ENCODE measurements around the gene GNG2. TPM values are rescaled to one million over a fixed set of nuclear protein-coding genes. Genes with fewer than 3 reads are reported as not detected.
A peak's percentile ranks its signal among the peaks of the same experiment; 100 is the strongest.

The GNG2 gene
- polyA plus RNA-seq, 4 donors = 2.9 to 18.3 (median 12.4) TPM

DNA sequence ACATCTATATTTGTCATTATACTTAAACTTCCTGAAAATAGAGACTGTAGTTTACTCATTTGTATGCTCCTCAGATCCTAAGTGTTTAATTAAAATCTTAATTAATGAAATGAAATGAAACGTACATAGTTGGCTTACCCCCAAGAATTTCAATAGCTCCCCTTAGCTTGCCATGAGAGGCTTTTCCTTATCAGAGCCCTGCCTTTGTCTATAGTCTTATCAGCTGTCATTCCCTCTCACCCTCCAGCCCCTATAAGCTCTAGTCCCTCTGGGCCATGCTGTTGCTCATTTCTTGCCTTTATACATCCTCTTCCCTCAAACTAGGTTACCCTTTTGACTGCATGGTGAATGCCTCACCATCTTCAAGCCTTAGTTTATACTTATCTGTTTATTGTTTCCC lies 127.8 kb downstream of the GNG2 start:
- DNase-seq = no peak
- 50 to 69% (median 58%) methylated on average over 1 of the region's 1 CpG for WGBS, 3 donors
- Histone ChIP-seq H3K9me3 (ENCODE audit: control insufficient read depth in 2 of 2, insufficient read depth in 1 of 2, low read depth in 1 of 2, low read length in 1 of 2) (no peaks in the 10 kb centered on the region), H3K27me3 (ENCODE audit: control insufficient read depth in 3 of 3, insufficient read depth in 3 of 3, low read length in 3 of 3) (no peaks in the 10 kb centered on the region), H3K4me3 (ENCODE audit: low read depth in 1 of 3, low read length in 3 of 3) (peak overlapping the region in 1 of 3 donors; percentile 93), H3K36me3 (ENCODE audit: control insufficient read depth in 3 of 3, insufficient read depth in 2 of 3, low read depth in 1 of 3, low read length in 3 of 3) (peaks cover 0 to 8% (median 3%) of the 10 kb centered on the region in 3 donors), H3K4me1 (ENCODE audit: control insufficient read depth in 3 of 3, insufficient read depth in 2 of 3, low read depth in 1 of 3, low read length in 2 of 3) (peaks cover 0 to 10% (median 8%) of the 10 kb centered on the region in 3 donors), H3K27ac (ENCODE audit: low read depth in 1 of 3, low read length in 2 of 3) (no peak overlapping the region)
- no peak for FAIRE-seq

DNA sequence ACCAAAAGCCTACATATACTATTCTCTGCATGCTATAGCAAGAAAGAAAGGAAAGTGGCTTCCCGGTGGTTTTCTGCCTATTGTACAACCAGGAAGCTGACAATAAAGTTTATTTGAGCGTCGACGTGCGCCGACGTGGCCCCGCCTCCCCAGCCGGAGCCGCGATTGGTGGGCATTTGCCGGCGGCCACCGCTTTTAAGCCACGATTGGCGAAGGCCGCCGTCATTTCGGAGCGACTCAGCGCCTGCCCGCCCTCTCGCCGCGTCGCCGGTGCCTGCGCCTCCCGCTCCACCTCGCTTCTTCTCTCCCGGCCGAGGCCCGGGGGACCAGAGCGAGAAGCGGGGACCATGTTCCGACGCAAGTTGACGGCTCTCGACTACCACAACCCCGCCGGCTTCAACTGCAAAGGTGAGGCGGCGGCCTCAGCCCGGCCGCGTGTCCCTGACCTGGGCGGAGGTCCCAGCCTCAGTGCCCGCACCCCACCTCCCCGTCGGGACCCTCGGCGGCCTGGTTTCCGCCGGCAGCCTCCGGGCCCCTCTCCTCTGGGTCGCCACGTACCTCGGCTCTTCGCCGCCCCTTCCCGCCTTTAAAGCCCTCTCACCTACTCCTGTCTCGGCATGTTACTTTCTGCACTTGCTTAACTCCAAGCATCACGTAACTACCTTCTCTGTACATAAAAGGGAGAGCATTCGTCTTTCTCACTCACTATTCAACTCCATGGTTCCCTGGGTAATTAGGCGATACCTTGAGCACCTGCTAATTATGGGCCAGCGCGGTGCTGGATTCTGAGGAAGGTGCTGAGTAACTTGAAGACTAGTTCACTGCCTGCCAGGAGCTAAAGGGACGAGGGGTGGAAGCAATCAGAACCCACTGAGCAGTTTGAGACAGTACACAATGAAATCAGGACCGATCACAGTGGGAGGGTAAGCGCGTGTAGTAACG lies 129.2 kb downstream of the GNG2 start, which contains the start of gene RTRAF:
Gene RTRAF, plus strand, starts transcription at position 254 of the 942 bp plus-strand sequence. Its CDS starts 94 bp downstream, at position 348.
- Histone ChIP-seq H3K36me3 (ENCODE audit: control insufficient read depth in 3 of 3, insufficient read depth in 2 of 3, low read depth in 1 of 3, low read length in 3 of 3) (peaks cover 2 to 8% (median 3%) of the 10 kb centered on the region in 3 donors), H3K27ac (ENCODE audit: low read depth in 1 of 3, low read length in 2 of 3) (peak within 1 kb of the TSS; percentile 78 to 92 (median 89)), H3K4me3 (ENCODE audit: low read depth in 1 of 3, low read length in 3 of 3) (peak within 1 kb of the TSS; percentile 51 to 93 (median 80)), H3K9me3 (ENCODE audit: control insufficient read depth in 2 of 2, insufficient read depth in 1 of 2, low read depth in 1 of 2, low read length in 1 of 2) (no peaks in the 10 kb centered on the region), H3K27me3 (ENCODE audit: control insufficient read depth in 3 of 3, insufficient read depth in 3 of 3, low read length in 3 of 3) (no peaks in the 10 kb centered on the region), H3K4me1 (ENCODE audit: control insufficient read depth in 3 of 3, insufficient read depth in 2 of 3, low read depth in 1 of 3, low read length in 2 of 3) (peaks cover 0 to 10% (median 8%) of the 10 kb centered on the region in 3 donors)
- FAIRE-seq (no peak), DNase-seq (peak; percentile 92 to 98)
- 0 to 1% (median 1%) methylated on average over 71 to 72 of the region's 72 CpGs for WGBS, 3 donors

DNA sequence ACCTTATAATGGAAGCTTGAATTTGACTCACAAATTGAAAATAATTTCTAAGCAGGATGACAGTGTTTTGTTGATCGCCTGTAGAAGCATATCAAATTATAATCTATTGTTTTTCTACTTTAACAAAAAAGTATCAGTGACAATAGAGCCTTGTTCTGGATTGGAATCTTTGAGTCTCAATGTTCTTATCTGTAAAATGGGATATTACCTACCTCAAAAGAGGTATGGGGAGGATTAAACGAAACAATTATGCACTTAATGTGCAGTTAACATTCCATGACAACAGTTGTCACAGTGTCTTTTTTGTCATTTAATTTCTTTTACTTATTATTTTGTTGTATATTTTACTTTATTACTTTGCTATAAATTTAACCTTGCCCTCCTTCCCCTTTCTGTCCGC lies 130.1 kb downstream of the GNG2 start:
- Histone ChIP-seq H3K4me1 (ENCODE audit: control insufficient read depth in 3 of 3, insufficient read depth in 2 of 3, low read depth in 1 of 3, low read length in 2 of 3) (peaks cover 0 to 10% (median 8%) of the 10 kb centered on the region in 3 donors), H3K27me3 (ENCODE audit: control insufficient read depth in 3 of 3, insufficient read depth in 3 of 3, low read length in 3 of 3) (no peaks in the 10 kb centered on the region), H3K4me3 (ENCODE audit: low read depth in 1 of 3, low read length in 3 of 3) (peak overlapping the region in 2 of 3 donors; percentile 80 to 93), H3K27ac (ENCODE audit: low read depth in 1 of 3, low read length in 2 of 3) (no peak overlapping the region), H3K36me3 (ENCODE audit: control insufficient read depth in 3 of 3, insufficient read depth in 2 of 3, low read depth in 1 of 3, low read length in 3 of 3) (peaks cover 3 to 8% (median 5%) of the 10 kb centered on the region in 3 donors), H3K9me3 (ENCODE audit: control insufficient read depth in 2 of 2, insufficient read depth in 1 of 2, low read depth in 1 of 2, low read length in 1 of 2) (no peaks in the 10 kb centered on the region)
- DNase-seq (no peak), FAIRE-seq (no peak)
- 46 to 69% (median 52%) methylated on average over 3 of the region's 3 CpGs for WGBS, 3 donors

DNA sequence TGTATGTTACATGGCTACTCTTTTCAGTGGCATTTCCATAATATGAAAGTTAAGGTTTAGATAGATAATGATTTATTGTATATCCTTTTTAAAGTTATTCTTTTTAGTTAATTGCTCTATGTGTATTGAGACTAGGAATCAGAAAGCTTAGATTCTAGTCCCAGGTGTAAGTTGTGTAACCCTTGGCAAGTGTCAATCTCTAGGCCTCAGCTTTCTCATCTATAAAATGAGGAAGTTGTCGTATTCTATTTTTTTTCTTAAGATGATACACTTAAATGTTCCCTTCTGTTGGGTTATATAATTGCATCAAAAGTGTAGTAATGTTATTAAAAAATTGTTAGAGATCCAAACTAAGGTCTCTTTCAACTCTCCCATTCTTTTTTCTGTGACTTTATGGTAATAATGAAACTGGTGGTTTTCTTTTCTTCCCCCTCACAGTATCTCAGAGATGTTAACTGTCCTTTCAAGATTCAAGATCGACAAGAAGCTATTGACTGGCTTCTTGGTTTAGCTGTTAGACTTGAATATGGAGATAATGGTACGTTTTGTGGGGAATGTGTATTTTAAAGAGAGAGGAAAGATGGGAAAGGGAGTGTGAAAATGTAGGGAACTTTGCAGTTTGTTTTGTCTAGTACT lies 133.0 kb downstream of the GNG2 start:
- 61 to 67% (median 62%) methylated on average over 3 of the region's 3 CpGs for WGBS, 3 donors
- Histone ChIP-seq H3K27me3 (ENCODE audit: control insufficient read depth in 3 of 3, insufficient read depth in 3 of 3, low read length in 3 of 3) (no peaks in the 10 kb centered on the region), H3K4me1 (ENCODE audit: control insufficient read depth in 3 of 3, insufficient read depth in 2 of 3, low read depth in 1 of 3, low read length in 2 of 3) (peaks cover 0 to 7% (median 5%) of the 10 kb centered on the region in 3 donors), H3K9me3 (ENCODE audit: control insufficient read depth in 2 of 2, insufficient read depth in 1 of 2, low read depth in 1 of 2, low read length in 1 of 2) (no peaks in the 10 kb centered on the region), H3K36me3 (ENCODE audit: control insufficient read depth in 3 of 3, insufficient read depth in 2 of 3, low read depth in 1 of 3, low read length in 3 of 3) (peaks cover 3 to 8% (median 5%) of the 10 kb centered on the region in 3 donors), H3K4me3 (ENCODE audit: low read depth in 1 of 3, low read length in 3 of 3) (no peak overlapping the region), H3K27ac (ENCODE audit: low read depth in 1 of 3, low read length in 2 of 3) (no peak overlapping the region)
- FAIRE-seq (no peak), DNase-seq (no peak)

DNA sequence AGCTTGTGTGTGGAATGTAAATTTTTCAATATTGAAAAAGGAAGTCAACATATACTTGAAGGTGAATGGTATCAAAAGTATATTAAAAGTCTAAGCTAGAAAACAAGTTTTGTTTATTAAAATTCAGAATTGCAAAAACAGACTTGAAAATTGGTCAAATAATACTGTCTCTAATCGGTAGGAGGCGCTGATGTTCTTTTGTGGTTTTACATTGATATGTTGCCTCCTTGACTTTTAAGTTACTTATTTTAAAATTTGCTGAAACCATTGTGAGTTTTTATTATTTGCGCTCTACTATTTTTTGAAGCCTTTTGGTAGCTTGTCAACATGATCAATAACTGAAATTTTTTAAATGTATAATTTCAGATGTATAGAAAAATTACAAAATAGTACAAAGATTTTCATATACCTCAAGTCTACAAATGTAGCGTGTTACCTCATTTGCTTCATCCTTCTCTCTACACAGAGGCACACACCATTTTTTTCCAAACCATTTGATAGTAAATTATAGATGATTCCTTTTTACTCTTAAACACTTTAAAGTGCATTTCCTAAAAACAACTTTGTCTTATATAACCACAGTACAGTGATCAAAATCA lies 135.8 kb downstream of the GNG2 start:
- H3K36me3 ChIP-seq (ENCODE audit: control insufficient read depth in 3 of 3, insufficient read depth in 2 of 3, low read depth in 1 of 3, low read length in 3 of 3) = peaks cover 3 to 8% (median 8%) of the 10 kb centered on the region in 3 donors
- H3K4me3 ChIP-seq (ENCODE audit: low read depth in 1 of 3, low read length in 3 of 3) = no peak overlapping the region
- no peak overlapping the region for H3K27ac ChIP-seq (ENCODE audit: low read depth in 1 of 3, low read length in 2 of 3)
- no peaks in the 10 kb centered on the region for H3K9me3 ChIP-seq (ENCODE audit: control insufficient read depth in 2 of 2, insufficient read depth in 1 of 2, low read depth in 1 of 2, low read length in 1 of 2)
- H3K4me1 ChIP-seq (ENCODE audit: control insufficient read depth in 3 of 3, insufficient read depth in 2 of 3, low read depth in 1 of 3, low read length in 2 of 3) = peaks cover 0 to 2% (median 0%) of the 10 kb centered on the region in 3 donors
- WGBS, 3 donors = 51 to 63% (median 54%) methylated on average over 4 of the region's 4 CpGs
- FAIRE-seq (peak; percentile 44), DNase-seq (peak; percentile 29 to 46)
- H3K27me3 ChIP-seq (ENCODE audit: control insufficient read depth in 3 of 3, insufficient read depth in 3 of 3, low read length in 3 of 3) = no peaks in the 10 kb centered on the region

DNA sequence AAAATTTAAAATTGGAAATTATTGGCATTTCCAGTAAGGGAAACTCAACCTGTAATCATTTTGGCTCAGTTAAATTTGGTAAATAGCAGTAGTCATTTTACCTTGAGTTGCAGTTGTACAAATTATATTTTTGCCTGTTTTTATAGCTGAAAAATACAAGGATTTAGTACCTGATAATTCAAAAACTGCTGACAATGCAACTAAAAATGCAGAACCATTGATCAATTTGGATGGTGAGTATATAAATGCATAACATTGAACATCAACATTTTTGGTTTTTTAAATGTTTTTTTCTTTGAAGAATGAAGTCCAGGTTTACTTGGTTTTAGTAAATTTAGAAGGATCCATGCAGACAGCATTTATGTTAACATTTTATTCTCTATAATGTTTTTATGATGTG lies 137.9 kb downstream of the GNG2 start:
- Histone ChIP-seq H3K27me3 (ENCODE audit: control insufficient read depth in 3 of 3, insufficient read depth in 3 of 3, low read length in 3 of 3) (no peaks in the 10 kb centered on the region), H3K4me1 (ENCODE audit: control insufficient read depth in 3 of 3, insufficient read depth in 2 of 3, low read depth in 1 of 3, low read length in 2 of 3) (no peaks in the 10 kb centered on the region), H3K4me3 (ENCODE audit: low read depth in 1 of 3, low read length in 3 of 3) (no peak overlapping the region), H3K9me3 (ENCODE audit: control insufficient read depth in 2 of 2, insufficient read depth in 1 of 2, low read depth in 1 of 2, low read length in 1 of 2) (no peaks in the 10 kb centered on the region), H3K36me3 (ENCODE audit: control insufficient read depth in 3 of 3, insufficient read depth in 2 of 3, low read depth in 1 of 3, low read length in 3 of 3) (peaks cover 6 to 9% (median 7%) of the 10 kb centered on the region in 3 donors), H3K27ac (ENCODE audit: low read depth in 1 of 3, low read length in 2 of 3) (no peak overlapping the region)
- DNase-seq (no peak), FAIRE-seq (peak; percentile 55)

DNA sequence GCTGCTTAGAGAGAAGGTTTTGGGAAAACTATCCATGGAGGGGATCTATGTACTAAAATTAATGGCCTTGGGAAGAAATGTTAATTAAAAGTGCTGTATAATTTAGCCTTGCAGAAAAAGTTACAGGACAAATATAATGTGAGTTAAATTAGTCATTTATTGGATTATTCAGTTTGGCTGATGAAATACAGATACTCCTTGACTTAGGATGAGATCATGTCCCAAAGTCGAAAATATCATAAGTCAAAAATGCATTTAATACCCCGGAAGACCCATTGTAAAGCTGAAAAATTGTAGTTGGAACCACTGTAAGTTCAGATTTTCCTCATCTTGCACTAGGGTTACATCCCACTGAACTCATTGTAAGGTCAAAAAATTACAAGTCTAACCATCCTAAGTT lies 138.7 kb downstream of the GNG2 start:
- DNase-seq (no peak), FAIRE-seq (no peak)
- WGBS, 3 donors = 78 to 90% (median 89%) methylated on average over 2 of the region's 2 CpGs
- Histone ChIP-seq H3K27me3 (ENCODE audit: control insufficient read depth in 3 of 3, insufficient read depth in 3 of 3, low read length in 3 of 3) (no peaks in the 10 kb centered on the region), H3K4me1 (ENCODE audit: control insufficient read depth in 3 of 3, insufficient read depth in 2 of 3, low read depth in 1 of 3, low read length in 2 of 3) (no peaks in the 10 kb centered on the region), H3K9me3 (ENCODE audit: control insufficient read depth in 2 of 2, insufficient read depth in 1 of 2, low read depth in 1 of 2, low read length in 1 of 2) (no peaks in the 10 kb centered on the region), H3K4me3 (ENCODE audit: low read depth in 1 of 3, low read length in 3 of 3) (no peak overlapping the region), H3K36me3 (ENCODE audit: control insufficient read depth in 3 of 3, insufficient read depth in 2 of 3, low read depth in 1 of 3, low read length in 3 of 3) (peaks cover 6 to 11% (median 9%) of the 10 kb centered on the region in 3 donors), H3K27ac (ENCODE audit: low read depth in 1 of 3, low read length in 2 of 3) (no peak overlapping the region)

DNA sequence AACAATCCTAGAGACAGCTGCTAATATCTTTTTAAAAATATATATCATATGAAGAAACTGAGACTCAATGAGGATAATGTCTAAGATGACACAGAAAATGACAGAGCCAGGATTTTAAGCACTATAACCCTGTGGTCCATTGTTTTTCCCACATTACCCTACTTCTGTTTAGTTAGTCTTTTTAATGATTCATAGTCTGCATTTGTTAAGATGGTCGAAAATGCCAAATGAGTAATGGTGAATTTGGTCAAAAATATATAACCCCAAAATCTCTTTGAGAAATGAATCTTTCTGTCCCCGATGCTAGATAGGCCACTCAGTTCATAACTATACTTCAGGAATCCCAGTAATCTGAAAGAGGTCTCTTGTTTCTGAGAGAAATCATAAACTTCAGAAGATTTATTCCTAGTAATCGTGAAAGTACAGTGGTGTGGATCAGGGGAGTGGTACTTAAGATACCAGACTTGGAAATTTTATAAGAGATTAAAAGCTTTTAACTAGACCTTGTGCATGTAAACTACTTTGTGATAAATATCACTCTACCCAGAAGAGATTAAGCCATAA lies 139.7 kb downstream of the GNG2 start:
- DNase-seq (no peak), FAIRE-seq (no peak)
- WGBS, 3 donors = 68 to 78% (median 70%) methylated on average over 3 of the region's 3 CpGs
- H3K36me3 ChIP-seq (ENCODE audit: control insufficient read depth in 3 of 3, insufficient read depth in 2 of 3, low read depth in 1 of 3, low read length in 3 of 3) = peaks cover 6 to 13% (median 7%) of the 10 kb centered on the region in 3 donors
- no peak overlapping the region for H3K4me3 ChIP-seq (ENCODE audit: low read depth in 1 of 3, low read length in 3 of 3)
- H3K27me3 ChIP-seq (ENCODE audit: control insufficient read depth in 3 of 3, insufficient read depth in 3 of 3, low read length in 3 of 3) = no peaks in the 10 kb centered on the region
- no peaks in the 10 kb centered on the region for H3K4me1 ChIP-seq (ENCODE audit: control insufficient read depth in 3 of 3, insufficient read depth in 2 of 3, low read depth in 1 of 3, low read length in 2 of 3)
- H3K9me3 ChIP-seq (ENCODE audit: control insufficient read depth in 2 of 2, insufficient read depth in 1 of 2, low read depth in 1 of 2, low read length in 1 of 2) = no peaks in the 10 kb centered on the region
- H3K27ac ChIP-seq (ENCODE audit: low read depth in 1 of 3, low read length in 2 of 3) = no peak overlapping the region
